ENCODE data around the gene ZDHHC3. TPM values are rescaled to one million over a fixed set of nuclear protein-coding genes. Genes with fewer than 3 reads are reported as not detected.

The ZDHHC3 gene
- total and polyA plus RNA-seq, 12 donors, result 30.1 to 148 (median 95.8) TPM

GRCh38 chr3:44907612-44908011 is 68.4 kb downstream of the ZDHHC3 start:
- WGBS, 4 donors, result 54 to 69% (median 59%) methylated on average over 4 of the region's 4 CpGs
- intact Hi-C loops (cut with DNase I), result no loop called here
- TF ChIP-seq, protein P1, sequence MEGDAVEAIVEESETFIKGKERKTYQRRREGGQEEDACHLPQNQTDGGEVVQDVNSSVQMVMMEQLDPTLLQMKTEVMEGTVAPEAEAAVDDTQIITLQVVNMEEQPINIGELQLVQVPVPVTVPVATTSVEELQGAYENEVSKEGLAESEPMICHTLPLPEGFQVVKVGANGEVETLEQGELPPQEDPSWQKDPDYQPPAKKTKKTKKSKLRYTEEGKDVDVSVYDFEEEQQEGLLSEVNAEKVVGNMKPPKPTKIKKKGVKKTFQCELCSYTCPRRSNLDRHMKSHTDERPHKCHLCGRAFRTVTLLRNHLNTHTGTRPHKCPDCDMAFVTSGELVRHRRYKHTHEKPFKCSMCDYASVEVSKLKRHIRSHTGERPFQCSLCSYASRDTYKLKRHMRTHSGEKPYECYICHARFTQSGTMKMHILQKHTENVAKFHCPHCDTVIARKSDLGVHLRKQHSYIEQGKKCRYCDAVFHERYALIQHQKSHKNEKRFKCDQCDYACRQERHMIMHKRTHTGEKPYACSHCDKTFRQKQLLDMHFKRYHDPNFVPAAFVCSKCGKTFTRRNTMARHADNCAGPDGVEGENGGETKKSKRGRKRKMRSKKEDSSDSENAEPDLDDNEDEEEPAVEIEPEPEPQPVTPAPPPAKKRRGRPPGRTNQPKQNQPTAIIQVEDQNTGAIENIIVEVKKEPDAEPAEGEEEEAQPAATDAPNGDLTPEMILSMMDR (IDR thresholded peaks at IDR 0.05), result no peak
- TF ChIP-seq POLR2A (IDR thresholded peaks at IDR 0.05), result no peak
- DNase-seq, result no peak
- no peaks in the 10 kb centered on the region for H3K27me3 ChIP-seq
- no peaks in the 10 kb centered on the region for H3K9me3 ChIP-seq (replicated peaks in 1 of 3)
- no peaks in the 10 kb centered on the region for H3K36me3 ChIP-seq (replicated peaks in 1 of 2)
- no peaks in the 10 kb centered on the region for H3K4me1 ChIP-seq (replicated peaks in 1 of 2)
- H3K4me3 ChIP-seq, result no peak overlapping the region
- H3K27ac ChIP-seq, result no peak overlapping the region

- no peak overlapping the region for H3K27ac ChIP-seq
- TF ChIP-seq, protein P1 (IDR thresholded peaks at IDR 0.05), result no peak
- no peak for TF ChIP-seq POLR2A (IDR thresholded peaks at IDR 0.05)
- no peak for DNase-seq
- intact Hi-C loops (cut with DNase I), result no loop called here
- H3K27me3 ChIP-seq, result no peaks in the 10 kb centered on the region
- no peaks in the 10 kb centered on the region for H3K9me3 ChIP-seq (replicated peaks in 1 of 3)
- H3K4me1 ChIP-seq (replicated peaks in 1 of 2), result no peaks in the 10 kb centered on the region
- no peak overlapping the region for H3K4me3 ChIP-seq
- 54 to 85% (median 80%) methylated on average over 4 of the region's 4 CpGs for WGBS, 4 donors
- H3K36me3 ChIP-seq (replicated peaks in 1 of 2), result no peaks in the 10 kb centered on the region
Measured at GRCh38 chr3:44906997-44907396, 69.0 kb downstream of the ZDHHC3 start.

- intact Hi-C loops (cut with DNase I), result no loop called here
- Histone ChIP-seq H3K27me3 (peaks cover 5% of the 10 kb centered on the region), H3K27ac (no peak overlapping the region), H3K36me3 (replicated peaks in 1 of 2) (no peaks in the 10 kb centered on the region), H3K4me1 (replicated peaks in 1 of 2) (no peaks in the 10 kb centered on the region), H3K4me3 (no peak overlapping the region), H3K9me3 (replicated peaks in 1 of 3) (no peaks in the 10 kb centered on the region)
- DNase-seq, result no peak
- 69 to 97% (median 77%) methylated on average over 3 of the region's 3 CpGs for whole genome bisulfite sequencing, 4 donors
- no peak for TF ChIP-seq POLR2A (IDR thresholded peaks at IDR 0.05)
- TF ChIP-seq, protein P1 (IDR thresholded peaks at IDR 0.05), result no peak
Measured at GRCh38 chr3:44905446-44906157, 70.4 kb downstream of the ZDHHC3 start.

GRCh38 chr3:44903751-44904150 is 72.2 kb downstream of the ZDHHC3 start:
- no peak for DNase-seq
- Histone ChIP-seq H3K4me1 (replicated peaks in 1 of 2) (no peaks in the 10 kb centered on the region), H3K4me3 (no peak overlapping the region), H3K27me3 (peaks cover 8% of the 10 kb centered on the region), H3K36me3 (replicated peaks in 1 of 2) (no peaks in the 10 kb centered on the region), H3K9me3 (replicated peaks in 1 of 3) (no peaks in the 10 kb centered on the region), H3K27ac (no peak overlapping the region)
- intact Hi-C loops (cut with DNase I), result no loop called here
- 87 to 88% (median 88%) methylated on average over 14 to 15 of the region's 15 CpGs for WGBS, 4 donors
- TF ChIP-seq POLR2A (IDR thresholded peaks at IDR 0.05), result no peak
- TF ChIP-seq, protein P1 (IDR thresholded peaks at IDR 0.05), result no peak

Data from adrenal gland (tissue), 12 donors.